Measurements from ENCODE around the gene WWOX.

The WWOX gene

GRCh38 chr16:78147911-78148401, 48.5 kb downstream of the WWOX start:
- no peak for DNase-seq

- DNase-seq: no peak
Observed at GRCh38 chr16:78150233-78150632, 50.8 kb downstream of the WWOX start.

DNA sequence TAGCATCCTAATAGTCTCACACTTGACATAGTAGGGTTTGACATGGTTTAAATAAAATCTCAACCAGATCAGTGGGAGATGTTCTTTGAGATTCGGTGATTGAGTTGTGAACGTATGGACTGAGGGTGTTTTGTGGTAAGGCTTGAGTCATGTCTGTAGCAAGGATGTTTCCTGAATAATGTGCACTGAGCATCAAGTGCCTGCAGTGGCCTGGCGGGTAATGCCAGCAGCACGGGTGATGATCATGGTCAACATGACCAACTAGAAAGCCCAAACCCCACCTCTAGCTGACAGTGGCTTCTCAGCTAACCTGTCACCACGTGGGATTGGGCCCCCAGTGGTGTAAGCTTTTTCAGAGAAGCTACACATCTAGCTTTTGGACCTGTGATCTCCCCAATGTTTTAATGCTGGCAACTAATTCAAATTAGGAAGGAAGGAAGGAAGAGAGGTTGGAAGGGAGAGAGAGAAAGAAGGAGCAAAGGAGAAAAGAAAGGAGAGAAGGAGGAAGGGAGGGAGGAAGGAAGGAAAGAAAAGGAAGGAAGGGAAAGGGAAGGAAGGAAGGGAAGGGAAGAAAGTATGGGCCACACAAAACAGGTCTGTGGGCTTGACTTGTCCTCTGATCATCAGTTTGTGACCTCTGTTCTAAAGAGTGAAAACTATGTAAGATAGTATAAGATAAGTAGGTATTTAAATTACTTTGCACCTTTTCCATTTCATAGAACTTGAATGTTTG, 55.4 kb downstream of the WWOX start:
- no peak for DNase-seq

DNA sequence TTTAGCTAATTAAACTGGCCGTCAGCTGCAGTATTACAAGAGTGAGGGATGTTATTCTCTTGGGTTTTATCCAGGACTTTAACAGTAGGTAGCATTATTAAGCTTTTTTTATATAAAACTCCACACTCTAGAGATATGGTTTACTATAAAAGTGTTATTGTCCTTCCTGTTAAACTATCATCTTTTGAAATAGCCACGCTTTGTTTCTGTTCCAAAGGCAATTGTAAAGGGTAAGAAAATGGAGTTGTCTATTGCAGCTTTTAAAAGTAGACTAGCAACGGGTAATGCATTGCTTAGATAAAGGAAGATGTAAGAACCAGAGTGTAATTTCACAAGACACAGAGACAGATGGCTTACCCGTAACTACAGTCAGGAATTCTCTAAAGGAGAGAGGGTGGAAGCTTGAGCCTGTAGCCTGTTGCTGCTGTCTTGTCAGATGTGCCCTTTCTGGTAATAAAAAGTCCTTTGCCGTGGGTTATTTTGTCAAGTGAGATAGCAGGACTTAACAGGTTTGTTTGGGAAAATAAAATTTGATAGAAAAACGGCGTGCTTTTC, 56.4 kb downstream of the WWOX start:
- no peak for DNase-seq

GRCh38 chr16:78161023-78161729, 61.7 kb downstream of the WWOX start:
- no peak for DNase-seq

DNA sequence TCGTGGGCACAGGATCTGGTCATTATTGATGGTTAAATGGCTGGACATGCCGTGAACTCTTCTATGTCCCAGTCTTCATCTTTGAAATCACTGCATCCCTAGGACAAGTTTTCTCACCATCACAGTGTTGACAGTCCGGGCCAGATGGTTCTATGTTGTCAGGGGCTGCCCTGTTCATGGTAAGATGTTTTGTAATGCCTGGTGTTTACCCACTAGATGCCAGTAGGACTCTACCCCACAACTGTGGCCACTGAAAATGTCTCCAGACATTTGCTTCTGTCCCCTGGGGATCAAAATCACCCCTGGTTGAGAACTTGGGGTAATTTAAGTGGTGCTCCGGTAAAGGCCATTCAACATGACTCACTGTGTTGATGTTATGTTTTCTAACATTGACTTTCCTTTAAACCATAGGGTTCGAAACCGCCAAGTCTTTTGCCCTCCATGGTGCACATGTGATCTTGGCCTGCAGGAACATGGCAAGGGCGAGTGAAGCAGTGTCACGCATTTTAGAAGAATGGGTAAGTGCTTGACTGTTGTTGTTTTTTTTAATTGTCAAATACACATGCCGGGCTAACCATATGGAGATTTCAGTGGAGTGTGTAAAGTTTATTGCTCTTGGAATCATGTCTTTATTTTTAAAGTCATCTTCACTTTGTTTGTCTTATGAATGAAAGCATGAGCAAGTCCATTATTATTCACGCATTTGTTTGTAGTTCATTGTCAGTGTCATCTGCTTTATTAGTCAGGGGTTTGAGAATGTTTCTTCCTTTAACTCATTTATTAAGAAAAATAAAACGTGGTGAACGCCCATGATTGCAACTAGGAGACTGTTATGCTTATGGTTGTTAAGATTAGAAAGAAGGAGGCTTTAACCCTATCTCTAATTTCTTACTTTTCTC, 64.6 kb downstream of the WWOX start:
- DNase-seq: peak; percentile 59

DNA sequence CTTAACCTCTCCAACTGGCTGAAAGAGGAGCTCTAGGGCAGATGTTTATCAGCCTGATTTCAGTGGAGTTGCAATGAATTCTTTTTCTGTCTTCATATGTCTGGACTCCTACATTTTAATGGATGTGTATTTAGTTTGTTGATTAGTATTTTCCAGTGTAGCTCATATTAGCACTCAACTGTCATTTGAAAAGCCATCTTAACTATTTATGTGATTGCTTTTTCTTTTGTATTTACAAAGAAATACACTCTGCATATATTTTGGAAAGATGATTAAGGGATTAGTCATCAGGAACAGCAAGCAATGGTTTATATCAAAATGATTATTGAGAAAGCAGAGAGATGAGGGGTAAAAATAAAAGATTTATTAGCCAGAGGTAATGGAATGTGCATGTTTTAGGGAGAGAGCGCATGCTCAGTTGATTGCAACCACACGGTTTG, 71.1 kb downstream of the WWOX start:
- DNase-seq: no peak

- no peak for DNase-seq
Observed at GRCh38 chr16:78175287-78175686, 75.8 kb downstream of the WWOX start.

- no peak for DNase-seq
Observed at GRCh38 chr16:78176435-78176834, 77.0 kb downstream of the WWOX start.

DNA sequence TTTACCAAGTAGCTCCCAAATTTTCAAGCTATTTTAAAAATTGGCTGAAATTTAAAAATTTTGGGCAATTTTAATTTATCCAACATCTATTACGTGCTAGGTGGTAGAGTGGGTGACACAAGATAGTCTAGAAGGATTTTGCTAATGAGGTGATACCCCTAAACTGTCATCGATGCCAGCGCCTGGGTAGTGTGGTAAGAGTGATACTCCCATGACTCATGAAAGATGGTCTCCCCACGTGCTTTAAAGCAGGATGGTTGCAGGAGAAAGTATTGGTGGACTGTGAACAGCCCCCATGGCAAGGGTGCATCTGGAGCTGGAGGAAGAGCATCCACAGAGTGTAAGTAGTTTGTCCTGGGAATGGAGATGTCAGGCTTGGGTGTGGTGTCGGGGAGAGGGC, 77.8 kb downstream of the WWOX start:
- no peak for DNase-seq

DNA sequence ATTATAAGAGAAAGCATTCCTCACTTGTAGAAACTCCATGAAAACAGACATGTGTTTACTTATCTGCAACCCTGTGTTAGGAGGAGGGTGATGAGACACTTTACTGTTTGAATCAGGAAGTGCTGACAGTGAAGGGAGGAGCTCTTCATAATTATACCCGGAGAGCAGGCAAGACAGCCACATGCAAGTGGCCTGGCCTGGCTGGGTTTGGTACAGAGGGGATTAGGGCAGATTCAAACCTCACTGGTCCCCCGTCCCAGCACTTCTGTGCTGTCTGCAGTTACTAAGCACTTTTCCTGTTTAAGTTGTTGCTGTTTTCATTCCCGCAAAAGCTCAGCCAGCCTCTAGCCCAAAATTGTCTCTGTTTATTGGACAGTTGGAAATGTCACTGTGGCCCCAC, 78.5 kb downstream of the WWOX start:
- peak; percentile 4 for DNase-seq

DNA sequence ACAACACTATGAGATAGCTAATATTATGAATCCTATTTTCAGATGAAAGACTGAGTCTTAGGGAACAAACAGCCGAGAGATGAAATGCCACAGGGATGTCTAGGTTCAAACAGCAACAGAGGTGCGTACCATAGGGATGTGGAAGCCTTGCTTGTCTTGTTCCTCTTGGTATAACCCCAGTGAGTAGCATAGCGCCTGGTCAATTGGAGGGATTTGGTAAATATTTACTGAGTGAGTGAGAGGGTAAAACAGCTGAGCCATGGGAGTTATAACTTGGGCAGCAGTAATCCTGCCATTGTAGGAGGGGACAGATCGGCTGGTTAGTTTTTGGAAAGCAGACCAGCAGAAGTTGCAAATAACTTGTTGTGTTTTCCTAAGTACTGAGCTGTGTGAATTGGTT, 80.2 kb downstream of the WWOX start:
- DNase-seq: no peak

DNA sequence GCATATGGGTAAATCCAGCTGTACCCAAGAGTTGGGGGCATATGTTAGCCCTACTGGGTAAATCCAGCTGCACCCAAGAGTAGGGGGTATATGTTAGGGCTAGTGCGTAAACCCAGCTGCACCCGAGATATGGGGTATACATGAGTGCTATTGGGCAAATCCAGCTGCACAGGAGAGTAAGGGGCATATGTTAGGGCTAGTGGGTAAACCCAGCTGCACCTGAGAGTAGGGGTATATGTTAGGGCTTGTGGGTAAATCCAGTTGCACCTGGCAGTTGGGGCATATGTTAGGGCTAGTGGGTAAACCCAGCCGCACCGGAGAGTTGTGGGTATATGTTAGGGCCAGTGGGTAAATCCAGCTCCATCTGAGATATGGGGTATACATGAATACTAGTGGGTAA, 80.9 kb downstream of the WWOX start:
- DNase-seq: no peak

DNA sequence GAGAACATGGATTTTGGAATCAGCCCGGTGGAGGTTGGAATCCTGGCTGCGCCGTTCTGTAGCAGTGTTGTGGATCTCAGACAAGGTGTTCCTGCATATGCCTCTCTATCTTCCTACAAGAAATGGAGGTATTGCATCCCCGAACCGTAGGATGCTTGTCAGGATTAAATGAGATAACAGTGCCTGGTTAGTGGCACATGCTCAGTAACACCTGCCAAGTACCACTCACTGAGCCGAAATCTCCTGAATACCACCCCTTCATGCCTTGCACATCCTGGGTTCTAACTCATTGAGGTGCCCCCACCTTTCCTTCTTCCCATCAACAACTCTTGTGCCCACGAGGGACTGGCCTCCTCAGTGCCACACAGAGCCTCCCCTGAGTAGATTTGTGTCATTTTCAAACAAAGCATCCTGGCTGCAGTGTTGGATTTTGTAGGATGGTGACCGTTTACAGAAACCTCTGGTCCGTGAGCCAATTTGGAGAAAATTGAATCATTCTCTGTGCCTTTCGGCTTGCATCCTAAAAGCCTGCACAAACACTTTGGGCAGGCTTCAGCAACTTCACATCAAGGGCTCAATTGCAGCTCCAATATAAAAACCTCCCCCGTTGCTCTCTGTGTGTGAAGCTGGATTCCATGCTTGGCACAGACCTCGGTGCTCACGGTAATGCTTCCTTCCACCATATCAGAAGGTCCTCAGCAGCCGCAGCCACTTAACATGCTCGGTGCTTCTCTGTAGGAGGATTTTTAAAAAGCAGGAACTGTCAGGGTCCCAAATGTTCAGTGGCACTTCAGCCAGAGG, 84.2 kb downstream of the WWOX start:
- peak; percentile 8 for DNase-seq

GRCh38 chr16:78184238-78185183, 85.1 kb downstream of the WWOX start:
- peak; percentile 66 for DNase-seq

GRCh38 chr16:78189121-78189520, 89.7 kb downstream of the WWOX start:
- DNase-seq: no peak

GRCh38 chr16:78192734-78193488, 93.5 kb downstream of the WWOX start:
- DNase-seq: no peak

GRCh38 chr16:78194948-78195347, 95.5 kb downstream of the WWOX start:
- no peak for DNase-seq

DNA sequence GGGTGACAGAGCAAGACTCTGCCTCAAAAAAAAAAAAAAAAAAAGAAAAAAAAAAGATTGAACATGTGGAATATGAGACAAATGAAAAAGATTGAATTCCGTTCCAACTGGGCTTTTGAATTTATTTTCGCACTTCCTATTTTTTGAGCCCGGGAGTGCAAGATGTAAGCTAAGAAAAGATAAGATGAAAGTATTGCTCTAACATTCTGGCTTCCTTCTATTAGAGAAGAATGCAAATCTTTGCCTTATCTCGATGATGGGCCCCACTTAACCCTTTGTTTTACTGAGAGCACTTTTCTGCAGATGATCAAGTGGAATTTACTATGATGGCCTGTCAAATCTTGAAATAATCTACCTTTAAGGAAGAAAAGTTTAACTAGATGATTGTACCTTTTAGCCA, 96.3 kb downstream of the WWOX start:
- DNase-seq: no peak

DNA sequence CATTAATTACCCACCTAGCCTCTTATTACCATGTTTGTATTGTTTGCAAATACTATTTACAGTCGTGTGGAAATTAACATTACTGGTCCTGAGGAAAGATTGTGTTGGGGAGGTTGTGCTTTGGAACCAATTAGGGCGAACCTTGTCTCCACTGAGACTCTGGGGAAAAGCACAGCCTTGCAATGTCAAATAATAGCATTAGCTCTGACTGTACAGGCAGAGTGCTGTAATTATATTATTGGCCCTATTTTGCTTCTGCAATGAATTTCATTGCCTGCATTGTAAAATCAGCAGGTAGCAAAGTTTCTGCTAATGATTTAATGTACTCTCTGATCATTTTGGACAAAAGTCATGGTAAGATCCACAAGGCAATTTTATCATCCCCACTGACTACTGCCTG, 97.0 kb downstream of the WWOX start:
- no peak for DNase-seq
